HUDEP-2 (cell line): ENCODE results near the gene SUGCT.

Source experiments
- DNase-seq, 76 experiments: peaks; one replicate each; lab custom pipeline; 2025; ENCODE audit not compliant: unreplicated experiment in 76 of 76; lab: John Stamatoyannopoulos, UW

The SUGCT gene

DNA sequence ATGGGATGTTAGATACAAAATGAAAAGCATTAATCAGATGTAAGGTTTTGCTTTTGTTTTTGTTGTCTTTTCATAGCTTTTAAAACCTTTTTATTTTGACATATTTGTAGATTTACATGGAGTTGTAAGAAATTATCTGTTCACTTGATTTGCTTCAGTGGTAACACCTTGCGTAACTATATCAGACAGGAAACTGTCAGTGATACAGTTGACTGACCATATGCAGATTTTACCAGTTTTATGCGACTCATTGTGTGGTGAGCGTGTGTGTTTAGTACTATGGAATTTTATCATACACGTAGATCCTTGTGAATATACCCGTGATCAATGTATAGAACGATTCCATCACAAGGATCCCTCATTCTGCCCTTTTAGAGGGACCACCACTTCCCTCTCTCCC is 701.4 kb downstream of the SUGCT start:
- DNase-seq: no peak

DNA sequence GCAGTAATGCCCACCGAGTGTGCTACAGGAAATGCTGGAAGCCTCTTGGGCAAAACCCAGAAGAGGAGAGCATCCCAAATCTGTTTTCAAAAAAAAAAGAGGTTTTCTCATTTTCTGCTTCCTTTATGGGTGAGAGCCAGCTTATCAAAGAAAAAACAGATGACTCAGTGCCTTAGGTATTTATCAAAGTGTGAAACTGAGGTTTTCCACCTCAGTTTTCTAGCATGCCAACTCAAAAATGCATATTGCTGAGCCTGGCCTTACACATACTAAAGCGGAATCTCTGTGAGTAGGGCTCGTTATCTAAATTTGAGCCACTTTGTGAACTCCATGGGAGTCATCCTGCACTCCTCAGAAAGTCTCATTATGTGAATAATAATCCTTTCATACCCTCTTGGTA is 705.1 kb downstream of the SUGCT start:
- DNase-seq: no peak

DNA sequence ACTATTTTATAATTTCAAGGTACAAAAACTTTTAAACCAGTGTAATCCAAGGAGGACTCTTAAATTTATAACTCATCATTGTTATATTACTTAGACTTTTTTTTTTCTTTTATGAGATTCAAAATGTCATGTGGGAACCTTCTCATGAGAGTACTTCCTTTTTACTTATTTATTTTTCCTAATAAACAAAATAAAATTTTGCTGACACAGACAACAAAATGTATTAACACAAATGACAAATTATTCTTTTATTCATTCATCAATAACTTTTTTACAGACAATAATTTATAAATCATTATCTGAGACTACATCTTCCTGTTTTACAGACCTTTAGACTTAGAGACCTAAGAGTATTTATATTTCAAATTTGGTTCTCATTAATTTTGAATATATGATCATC is 706.2 kb downstream of the SUGCT start:
- DNase-seq: no peak

GRCh38 chr7:40842641-40843040 is 707.8 kb downstream of the SUGCT start:
- no peak for DNase-seq

GRCh38 chr7:40843338-40843985 is 708.7 kb downstream of the SUGCT start:
- DNase-seq: no peak

- DNase-seq: no peak
Observed at GRCh38 chr7:40845943-40846342, 711.1 kb downstream of the SUGCT start.

- no peak for DNase-seq
Observed at GRCh38 chr7:40847921-40848320, 713.1 kb downstream of the SUGCT start.

- no peak for DNase-seq
Observed at GRCh38 chr7:40848541-40849221, 713.9 kb downstream of the SUGCT start.

DNA sequence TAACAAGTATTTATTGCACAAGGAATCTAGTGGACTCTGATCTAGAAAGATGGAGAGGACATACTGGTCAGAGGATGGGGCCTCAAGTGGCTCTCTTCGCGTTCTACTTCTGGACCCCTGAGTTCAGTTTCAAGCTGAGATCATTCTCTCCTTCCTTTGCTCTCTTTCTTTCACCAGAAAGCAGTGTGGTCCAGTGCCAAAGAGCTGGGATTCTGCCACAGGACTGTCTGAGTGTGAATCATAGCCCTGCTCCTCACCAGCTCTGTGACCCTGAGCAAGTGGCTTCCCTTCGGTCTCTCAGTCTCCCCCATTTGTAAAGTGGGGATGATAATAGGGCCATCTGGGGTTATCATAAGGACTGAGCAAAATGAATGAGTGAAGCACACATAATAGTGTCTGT is 715.2 kb downstream of the SUGCT start:
- DNase-seq: no peak

DNA sequence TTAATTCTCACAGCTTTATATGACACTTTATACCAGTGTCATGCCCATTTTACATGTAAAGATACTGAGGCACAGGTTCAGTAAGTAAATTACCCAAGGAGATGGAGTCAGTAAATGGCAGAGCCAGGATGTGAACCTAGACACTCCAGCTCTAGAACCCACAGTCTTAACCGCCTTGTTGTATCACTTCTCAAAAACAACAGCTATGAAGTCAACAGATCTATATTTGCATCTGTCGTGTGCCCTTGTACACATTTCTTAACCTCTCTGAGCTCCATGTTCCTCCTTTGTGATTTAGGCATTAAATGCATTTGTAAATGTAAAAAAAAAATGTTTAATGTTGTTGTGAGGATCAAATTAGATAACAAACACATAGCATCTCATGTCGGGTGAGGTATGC is 716.2 kb downstream of the SUGCT start:
- DNase-seq: no peak

DNA sequence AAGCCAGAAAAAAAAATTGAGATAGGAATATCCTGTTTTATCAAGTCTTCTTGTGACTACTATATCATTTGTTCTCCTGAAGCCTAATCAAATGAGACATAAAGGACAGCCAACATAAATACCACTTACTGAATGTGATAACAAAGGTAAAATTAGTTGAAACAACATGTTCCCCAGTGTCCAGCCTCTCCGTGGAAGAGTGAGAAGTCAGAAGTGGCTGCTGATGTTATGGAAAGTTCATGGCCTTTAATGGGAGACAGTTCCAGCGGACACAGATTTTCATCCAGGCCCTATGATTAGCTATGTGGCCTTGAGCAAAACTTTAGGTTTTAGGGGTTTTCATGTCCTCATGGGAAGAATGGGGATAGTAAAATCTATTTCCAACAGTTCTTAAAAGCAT is 724.3 kb downstream of the SUGCT start:
- DNase-seq: no peak

GRCh38 chr7:40859965-40860543 is 725.2 kb downstream of the SUGCT start:
- DNase-seq: no peak

- no peak for DNase-seq
Observed at GRCh38 chr7:40865441-40866233, 730.8 kb downstream of the SUGCT start.

DNA sequence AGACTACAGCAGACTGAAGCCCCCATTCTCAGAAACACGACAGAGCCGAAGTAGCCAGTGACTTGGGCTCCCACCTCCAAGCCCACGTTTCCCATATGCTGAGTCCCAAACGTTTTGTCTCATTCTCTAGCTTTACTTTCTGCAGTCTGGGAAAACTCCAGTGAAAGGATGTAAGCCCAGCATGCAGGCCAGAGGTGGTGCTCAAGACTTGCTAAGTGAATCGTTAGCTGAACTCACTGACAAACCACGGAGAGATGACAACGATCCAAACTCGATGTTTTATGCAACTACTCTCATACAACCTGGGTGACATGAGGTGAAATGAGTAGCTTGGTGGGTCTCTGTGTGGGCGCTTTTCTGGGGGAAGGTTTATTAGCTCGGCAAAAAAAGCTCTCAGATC is 731.8 kb downstream of the SUGCT start:
- DNase-seq: no peak

GRCh38 chr7:40870108-40870507 is 735.3 kb downstream of the SUGCT start:
- DNase-seq: no peak

GRCh38 chr7:40873248-40873647 is 738.4 kb downstream of the SUGCT start:
- DNase-seq: no peak

- DNase-seq: no peak
Observed at GRCh38 chr7:40874756-40875155, 740.0 kb downstream of the SUGCT start.

DNA sequence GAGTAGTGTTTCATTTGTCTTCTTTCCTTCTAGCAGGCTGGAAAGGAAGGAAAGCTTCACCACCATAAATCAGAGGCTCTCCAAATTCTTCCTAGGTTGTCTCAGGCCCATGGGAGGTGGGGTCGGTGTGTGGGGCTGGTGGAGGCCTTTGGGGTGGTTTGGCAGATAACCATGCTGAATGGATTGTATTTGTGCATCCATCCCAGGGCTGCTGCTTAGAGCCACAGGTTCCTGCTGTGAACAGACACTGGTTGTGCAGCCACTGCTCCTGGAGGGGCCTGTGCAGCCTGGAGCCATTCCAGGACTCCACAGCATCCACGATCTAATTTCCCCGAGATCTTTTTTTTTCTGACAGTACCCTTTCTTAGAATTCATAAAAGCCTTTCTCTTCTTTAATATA is 741.8 kb downstream of the SUGCT start:
- no peak for DNase-seq

DNA sequence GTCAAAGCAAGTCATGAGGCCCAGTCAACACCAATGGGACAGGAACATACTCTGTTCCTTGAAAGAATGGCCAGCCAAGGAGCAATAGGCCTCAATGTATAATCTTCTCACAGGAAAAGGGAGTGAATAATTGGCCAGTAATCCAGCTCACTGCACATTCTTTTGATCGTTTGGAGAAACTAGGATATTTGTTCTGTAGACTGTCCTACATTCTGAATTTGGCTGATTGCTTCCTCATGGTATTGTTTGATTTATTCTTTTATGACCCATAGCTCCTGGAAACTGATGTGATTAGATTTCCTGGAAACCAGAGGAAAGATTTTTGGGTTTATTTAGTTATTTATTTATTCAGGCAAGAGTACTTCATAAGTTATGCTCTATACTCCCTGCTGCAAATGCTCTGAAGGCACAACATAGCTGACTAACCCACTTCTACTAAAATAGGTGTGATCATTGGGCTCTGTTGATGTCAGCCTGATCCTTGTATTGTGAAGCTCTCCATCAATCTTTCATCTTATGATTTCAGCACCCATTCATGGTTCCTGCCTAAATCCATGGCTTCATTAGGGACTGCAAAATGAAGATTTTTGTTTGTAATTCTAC is 745.2 kb downstream of the SUGCT start:
- no peak for DNase-seq

- no peak for DNase-seq
Observed at GRCh38 chr7:40880581-40880980, 745.8 kb downstream of the SUGCT start.

- DNase-seq: no peak
Observed at GRCh38 chr7:40881405-40881926, 746.7 kb downstream of the SUGCT start.
